Sigmoid colon (tissue), 7 donors: ENCODE data around the gene LIMS2. TPM values are rescaled to one million over a fixed set of nuclear protein-coding genes. Genes with fewer than 3 reads are reported as not detected.

Source experiments
- DNase-seq: peaks from one replicate; pipeline ENCODE4 v3.0.0-alpha.2; 2019
- H3K27ac ChIP-seq, 4 donors: fragments of 200-600 bp; sonication (generic); one replicate each; pipeline ENCODE4 v1.5.1; 2016 to 2019; ENCODE audit warnings: mild to moderate bottlenecking in 1 of 4
- H3K27me3 ChIP-seq, 3 donors: fragments of 200-600 bp; sonication (generic); one replicate each; pipeline ENCODE4 v1.5.1; 2019; ENCODE audit warnings: mild to moderate bottlenecking in 1 of 3
- H3K36me3 ChIP-seq, 4 donors: fragments of 200-600 bp; sonication (generic); one replicate each; pipeline ENCODE4 v1.5.1; 2016 to 2019
- H3K4me1 ChIP-seq, 4 donors: fragments of 200-600 bp; sonication (generic); one replicate each; pipeline ENCODE4 v1.5.1; 2017 to 2019
- H3K4me3 ChIP-seq, 4 donors: fragments of 200-600 bp; sonication (generic); one replicate each; pipeline ENCODE4 v1.5.1; 2017 to 2019; ENCODE audit warnings: mild to moderate bottlenecking in 2 of 4, moderate library complexity in 1 of 4
- H3K9me3 ChIP-seq, 4 donors: fragments of 200-600 bp in 3 of 4; sonication (generic) in 3 of 4; one replicate each; pipeline versions ENCODE4 v1.5.1 to v1.6.1; 2013 to 2019
- CTCF ChIP-seq, 4 experiments: fragments of 450-650 bp in 3 of 4; fragments of 200-600 bp in 1 of 4; IDR thresholded peaks; one replicate each; pipeline ENCODE4 v1.5.1; 2016 to 2019; ENCODE audit warnings: antibody characterized with exemption in 4 of 4, mild to moderate bottlenecking in 3 of 4, moderate library complexity in 2 of 4
- EP300 ChIP-seq, 4 donors: sonication (generic); formaldehyde crosslinking; IDR thresholded peaks; one replicate each; pipeline ENCODE4 v1.6.1; 2017; ENCODE audit warnings: antibody characterized with exemption in 4 of 4
- POLR2A ChIP-seq, 2 donors: fragments of 450-650 bp; IDR thresholded peaks; one replicate each; pipeline ENCODE4 v1.6.1; 2016; ENCODE audit warnings: antibody characterized with exemption in 2 of 2, mild to moderate bottlenecking in 2 of 2, moderate library complexity in 2 of 2
- POLR2AphosphoS5 ChIP-seq, 4 donors: sonication (generic); formaldehyde crosslinking; IDR thresholded peaks; one replicate each; pipeline ENCODE4 v1.6.1; 2017; ENCODE audit warnings: antibody characterized with exemption in 4 of 4
- WGBS, 2 donors: extraction: QIAGEN DNeasy Blood & Tissue Kit; methylation state at CpG; one replicate each; pipeline ENCODE4 v1.1.7; 2013; 5-methylcytosine and 5-hydroxymethylcytosine counted together
- intact Hi-C: fragments of 100-400 bp; cut with DNase I; formaldehyde crosslinking; loops from one replicate; pipeline ENCODE4 v1.15.1; 2023
- polyA plus RNA-seq, 3 donors: library from polyadenylated mRNA; stranded (reverse); fragments of 200-250 nt; gene quantifications; one replicate each; pipeline ENCODE4 v1.2.3, GENCODE V29; 2013
- total RNA-seq, 4 donors: library from RNA; depleted of rRNA; stranded (reverse); fragments of >200 nt; gene quantifications; one replicate each; pipeline ENCODE4 v1.1.0, GENCODE V29; 2016
- donor health status: healthy with polysubstance abuse.
- donor health status: Bipolar disorder and iron deficiency.
- donor health status: healthy.

Gene LIMS2
- total and polyA plus RNA-seq, 7 donors, result 3.2 to 357 (median 125) TPM

DNA sequence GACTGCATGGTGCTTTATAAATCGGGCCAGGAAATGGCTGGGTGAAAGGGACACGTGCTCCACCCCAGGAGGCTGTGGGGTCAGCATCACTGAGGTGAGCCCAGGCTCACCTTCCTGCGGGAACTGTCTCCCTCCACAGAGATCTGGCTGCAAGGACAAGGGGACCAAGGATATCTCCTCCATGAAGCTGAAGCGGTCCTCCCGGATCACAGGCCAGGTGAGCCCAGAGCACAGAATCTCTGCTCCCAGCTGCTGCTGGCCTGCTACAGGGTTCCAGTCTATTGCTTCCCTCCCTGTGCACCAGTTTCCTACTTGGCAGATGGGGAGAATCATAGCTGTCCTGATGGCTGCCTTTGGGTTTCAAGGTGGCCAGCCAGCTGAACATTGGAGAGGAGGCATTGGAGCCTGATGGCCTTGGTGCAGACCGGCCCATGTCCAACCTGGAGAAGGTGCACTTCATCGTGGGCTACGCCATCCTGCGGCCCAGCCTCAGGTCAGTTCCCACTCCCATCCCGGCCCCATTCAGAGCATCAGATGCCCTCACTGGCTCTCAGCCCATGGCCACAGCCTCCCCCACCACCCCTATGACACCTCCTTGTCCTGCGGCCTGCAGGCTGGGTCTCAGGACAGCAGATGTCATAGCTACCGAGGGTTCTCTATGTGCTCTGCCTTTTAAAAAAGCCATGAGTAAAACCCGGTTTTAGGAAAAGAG is 63.1 kb downstream of the LIMS2 start:
- no peak overlapping the region for H3K27ac ChIP-seq
- TF ChIP-seq CTCF (IDR thresholded peaks at IDR 0.05) (no peak), EP300 (IDR thresholded peaks at IDR 0.05) (no peak), POLR2A (IDR thresholded peaks at IDR 0.05) (no peak), POLR2AphosphoS5 (IDR thresholded peaks at IDR 0.05) (no peak)
- H3K4me1 ChIP-seq, result no peaks in the 10 kb centered on the region
- H3K4me3 ChIP-seq, result no peak overlapping the region
- no peaks in the 10 kb centered on the region for H3K27me3 ChIP-seq
- DNase-seq, result peak; percentile 43
- H3K9me3 ChIP-seq, result peaks cover 0 to 8% (median 3%) of the 10 kb centered on the region in 4 donors
- no peaks in the 10 kb centered on the region for H3K36me3 ChIP-seq
- 94 to 96% methylated on average over 13 of the region's 13 CpGs for WGBS, 2 donors
- intact Hi-C loops, result no loop called here

GRCh38 chr2:127611076-127611925 is 64.0 kb downstream of the LIMS2 start:
- Histone ChIP-seq H3K9me3 (peaks cover 0 to 8% (median 3%) of the 10 kb centered on the region in 4 donors), H3K27ac (no peak overlapping the region), H3K27me3 (no peaks in the 10 kb centered on the region), H3K36me3 (no peaks in the 10 kb centered on the region), H3K4me3 (no peak overlapping the region), H3K4me1 (no peaks in the 10 kb centered on the region)
- TF ChIP-seq POLR2AphosphoS5 (IDR thresholded peaks at IDR 0.05), result no peak
- TF ChIP-seq POLR2A (IDR thresholded peaks at IDR 0.05), result no peak
- 92 to 95% methylated on average over 11 of the region's 11 CpGs for WGBS, 2 donors
- DNase-seq, result peak; percentile 22
- intact Hi-C loops, result no loop called here

DNA sequence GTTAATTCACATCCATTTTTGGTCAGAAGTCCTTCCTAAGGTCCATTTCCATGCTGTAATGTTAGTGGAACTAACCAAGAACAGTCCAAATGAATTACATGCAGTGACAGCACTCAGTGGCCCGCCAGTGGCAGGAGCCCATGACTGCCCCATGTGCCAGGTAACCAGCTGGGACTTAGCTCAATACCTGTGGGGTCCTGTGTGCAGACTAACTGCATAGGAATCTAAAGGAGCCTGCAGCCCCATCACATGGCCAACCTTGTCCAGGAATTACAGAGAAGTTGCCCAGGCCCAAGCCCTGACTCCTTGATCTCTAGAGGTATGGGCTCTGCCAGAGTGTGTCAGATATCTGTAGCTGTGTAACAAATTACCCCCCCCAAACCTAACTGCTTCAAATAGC is 64.8 kb downstream of the LIMS2 start:
- TF ChIP-seq CTCF (IDR thresholded peaks at IDR 0.05) (no peak), POLR2A (IDR thresholded peaks at IDR 0.05) (no peak), EP300 (IDR thresholded peaks at IDR 0.05) (no peak), POLR2AphosphoS5 (IDR thresholded peaks at IDR 0.05) (no peak)
- Histone ChIP-seq H3K4me1 (no peaks in the 10 kb centered on the region), H3K9me3 (peaks cover 0 to 8% (median 3%) of the 10 kb centered on the region in 4 donors), H3K4me3 (no peak overlapping the region), H3K27me3 (no peaks in the 10 kb centered on the region), H3K36me3 (no peaks in the 10 kb centered on the region), H3K27ac (no peak overlapping the region)
- WGBS, 2 donors, result 91 to 92% methylated on average over 1 of the region's 1 CpG
- peak; percentile 22 for DNase-seq
- intact Hi-C loops, result no loop called here

- no peak for TF ChIP-seq POLR2A (IDR thresholded peaks at IDR 0.05)
- TF ChIP-seq POLR2AphosphoS5 (IDR thresholded peaks at IDR 0.05), result no peak
- no peak for TF ChIP-seq CTCF (IDR thresholded peaks at IDR 0.05)
- TF ChIP-seq EP300 (IDR thresholded peaks at IDR 0.05), result no peak
- H3K27ac ChIP-seq, result no peak overlapping the region
- 96 to 97% methylated on average over 8 of the region's 8 CpGs for WGBS, 2 donors
- peak; percentile 50 for DNase-seq
- H3K4me3 ChIP-seq, result no peak overlapping the region
- H3K9me3 ChIP-seq, result peaks cover 0 to 8% (median 3%) of the 10 kb centered on the region in 4 donors
- no peaks in the 10 kb centered on the region for H3K36me3 ChIP-seq
- no peaks in the 10 kb centered on the region for H3K4me1 ChIP-seq
- intact Hi-C loops, result no loop called here
- no peaks in the 10 kb centered on the region for H3K27me3 ChIP-seq
Observed at GRCh38 chr2:127609818-127610217, 65.5 kb downstream of the LIMS2 start.
